GM12878 (cell line): ENCODE data around the gene ATP13A5. TPM values are rescaled to one million over a fixed set of nuclear protein-coding genes. Genes with fewer than 3 reads are reported as not detected.

Experiments used
- ATAC-seq: fragments of 200-7000 bp; cut with Tn5 transposase; 3 replicates; pipeline ENCODE4 v1.9.1; 2020; ENCODE audit warnings: mild to moderate bottlenecking, moderate library complexity
- BruUV-seq: library from RNA; stranded (reverse); fragments of 400-500 nt; replicated peaks from 2 replicates; lab custom pipeline; 2021; lab: Mats Ljungman, UMichigan
- CTCF ChIA-PET: fragments of 300-600 bp; sonication (Branson Sonifier 250); formaldehyde crosslinking; extraction: SDS; loops from one replicate; lab custom pipeline; 2021; ENCODE audit warnings: inconsistent platforms; lab: Yijun Ruan, JAX
- POLR2A ChIA-PET: fragments of 350-600 bp; formaldehyde crosslinking; extraction: SDS; loops from one replicate; lab custom pipeline; 2021; ENCODE audit warnings: inconsistent platforms; lab: Charles Lee
- RAD21 ChIA-PET: fragments of 300-600 bp; sonication (Branson Sonifier 250); formaldehyde crosslinking; loops from one replicate; lab custom pipeline; 2023; ENCODE audit warnings: antibody characterized with exemption; ENCODE audit not compliant: unreplicated experiment; lab: Charles Lee
- SMC1A ChIA-PET: fragments of 300-600 bp; sonication (Branson Sonifier 250); formaldehyde crosslinking; loops from one replicate; lab custom pipeline; 2023; ENCODE audit not compliant: unreplicated experiment, uncharacterized antibody; lab: Charles Lee
- DNase-seq: peaks from one replicate; pipeline ENCODE4 v3.0.0-alpha.2; 2011; ENCODE audit warnings: low read depth, low spot score
- FAIRE-seq: peaks from 3 replicates; lab custom pipeline; 2011; peaks lifted over from hg19 to GRCh38; lab: Jason Lieb, UNC
- H2AFZ ChIP-seq: 2 replicates; pipeline ENCODE4 v1.6.0; 2011; ENCODE audit warnings: low read depth, low read length, control low read depth; ENCODE audit not compliant: control insufficient read depth
- H3K27ac ChIP-seq: 2 replicates; pipeline ENCODE4 v1.5.1; 2011; ENCODE audit warnings: control low read depth; ENCODE audit not compliant: control insufficient read depth, insufficient read depth
- H3K27me3 ChIP-seq, 2 experiments: replicated peaks in 1 of 2; 2 replicates each; pipeline versions ENCODE4 v1.6.0 to v1.6.1; 2011; ENCODE audit warnings: low read length in 1 of 2; ENCODE audit not compliant: control insufficient read depth in 2 of 2, insufficient read depth in 2 of 2
- H3K36me3 ChIP-seq, 2 experiments: 2 replicates each; pipeline ENCODE4 v1.5.1; 2011; ENCODE audit warnings: low read length in 1 of 2; ENCODE audit not compliant: control insufficient read depth in 2 of 2, insufficient read depth in 2 of 2
- H3K4me1 ChIP-seq: 2 replicates; pipeline ENCODE4 v1.6.1; 2011; ENCODE audit warnings: mild to moderate bottlenecking, low read length, moderate library complexity, mixed read lengths; ENCODE audit not compliant: control insufficient read depth, insufficient read depth
- H3K4me2 ChIP-seq: 2 replicates; pipeline ENCODE4 v1.6.0; 2011; ENCODE audit warnings: control low read depth; ENCODE audit not compliant: control insufficient read depth, insufficient read depth
- H3K4me3 ChIP-seq: fragments of 200-600 bp; sonication (generic); 2 replicates; pipeline ENCODE4 v1.5.1; 2016
- H3K79me2 ChIP-seq: 2 replicates; pipeline ENCODE4 v1.6.0; 2011; ENCODE audit warnings: low read length; ENCODE audit not compliant: control insufficient read depth, insufficient read depth
- H3K9ac ChIP-seq: 2 replicates; pipeline ENCODE4 v1.8.0; 2011; ENCODE audit warnings: low read length, control low read depth, mixed read lengths; ENCODE audit not compliant: control insufficient read depth, insufficient read depth
- H3K9me3 ChIP-seq: replicated peaks from 3 replicates; pipeline ENCODE4 v1.5.1; 2011; ENCODE audit warnings: mild to moderate bottlenecking, low read length; ENCODE audit not compliant: control insufficient read depth, insufficient read depth
- H4K20me1 ChIP-seq: 2 replicates; pipeline ENCODE4 v1.6.0; 2011; ENCODE audit not compliant: control insufficient read depth, insufficient read depth
- HDAC6 ChIP-seq: fragments of 200-600 bp; sonication (generic); IDR thresholded peaks from one replicate; pipeline ENCODE4 v1.8.0; 2017; ENCODE audit warnings: antibody characterized with exemption; ENCODE audit not compliant: unreplicated experiment
- IRF4 ChIP-seq: IDR thresholded peaks from 2 replicates; pipeline ENCODE4 v1.6.1; 2011; ENCODE audit warnings: low read depth, low read length
- JUND ChIP-seq: IDR thresholded peaks from 2 replicates; pipeline ENCODE4 v1.6.1; 2012; ENCODE audit warnings: low read depth, mild to moderate bottlenecking, low read length, improper control_type of control experiment, moderate library complexity
- MTA3 ChIP-seq: IDR thresholded peaks from 2 replicates; pipeline ENCODE4 v1.6.1; 2012; ENCODE audit warnings: low read length, inconsistent platforms, borderline replicate concordance
- PML ChIP-seq: IDR thresholded peaks from 2 replicates; pipeline ENCODE4 v1.6.1; 2012; ENCODE audit warnings: low read length, inconsistent platforms
- SMC3 ChIP-seq: IDR thresholded peaks from 2 replicates; pipeline ENCODE4 v1.6.1; 2011; ENCODE audit warnings: low read length, improper control_type of control experiment, borderline replicate concordance
- SRF ChIP-seq, 2 experiments: IDR thresholded peaks; 2 replicates each; pipeline ENCODE4 v1.6.1; 2011; ENCODE audit warnings: low read depth in 2 of 2, low read length in 2 of 2, mild to moderate bottlenecking in 1 of 2, moderate library complexity in 1 of 2
- TAF1 ChIP-seq: IDR thresholded peaks from 2 replicates; pipeline ENCODE4 v1.6.1; 2011; ENCODE audit warnings: mild to moderate bottlenecking, low read depth, low read length, borderline replicate concordance
- ZBED1 ChIP-seq: IDR thresholded peaks from 2 replicates; pipeline ENCODE4 v1.6.1; 2016; ENCODE audit warnings: borderline replicate concordance
- ZNF687 ChIP-seq: fragments of 450-650 bp; IDR thresholded peaks from 2 replicates; pipeline ENCODE4 v1.6.1; 2017; ENCODE audit warnings: mild to moderate bottlenecking, moderate library complexity
- WGBS: methylation state at CpG from one replicate; pipeline ENCODE4 v1.1.6; 2016; ENCODE audit warnings: low lambda C conversion rate; ENCODE audit not compliant: insufficient replicate concordance, insufficient coverage; ENCODE audit errors: missing lambda C conversion rate; 5-methylcytosine and 5-hydroxymethylcytosine counted together
- in situ Hi-C: fragments of 300-500 bp; cut with MboI; formaldehyde crosslinking; loops from 9 replicates; pipeline ENCODE4 v1.14.3; 2018; ENCODE audit warnings: mixed read lengths
- intact Hi-C: fragments of 100-400 bp; cut with micrococcal nuclease; formaldehyde crosslinking; loops from one replicate; pipeline ENCODE4 v1.14.2; 2022; ENCODE audit not compliant: unreplicated experiment
- polyA plus RNA-seq, 11 experiments: library from polyadenylated mRNA; depleted of rRNA in 4 of 11; unstranded in 6 of 11; stranded (reverse) in 5 of 11; fragments of >200 nt; fragmentation: Nextera tagmentation in 4 of 11; fragmentation: Illumina TruSeq in 1 of 11; extraction: Ambion mirVana in 4 of 11; extraction: Trizol in 1 of 11; gene quantifications; 1 replicate in 1 of 11; 2 replicates in 10 of 11; pipeline versions ENCODE4 v1.2.1 to v1.2.3, GENCODE V29; 2011 to 2016; ENCODE audit warnings: inconsistent platforms in 2 of 11, missing spikeins in 2 of 11, low read depth in 1 of 11
- total RNA-seq, 4 experiments: library from RNA; depleted of rRNA in 3 of 4; stranded (reverse); fragments of >200 nt in 3 of 4; fragmentation: Illumina TruSeq in 1 of 4; extraction: Trizol in 1 of 4; gene quantifications; 2 replicates each; pipeline versions ENCODE4 v1.2.1 to v1.2.3, GENCODE V29; 2013 to 2021

Gene ATP13A5
- total and polyA plus RNA-seq, 10 of the 15 experiments (the other 5 are each of a cell fraction or from before 2014, with no cell fraction given): not detected

- TF ChIP-seq PML (no peak), SMC3 (no peak), MTA3 (no peak), JUND (no peak), ZNF687 (no peak), HDAC6 (no peak), TAF1 (no peak), SRF (IDR thresholded peaks at IDR 0.05; ENCODE audit: low read depth in 2 of 2, low read length in 2 of 2) (no peak), IRF4 (no peak), ZBED1 (no peak)
- H3K79me2 ChIP-seq: no peaks in the 10 kb centered on the region
- BruUV-seq: no TSS peak
- SMC1A ChIA-PET: no interaction called here
- 21% methylated on average over 4 of the region's 4 CpGs for WGBS
- no peak for ATAC-seq
- no peak overlapping the region for H3K4me3 ChIP-seq
- RAD21 ChIA-PET: no interaction called here
- no peaks in the 10 kb centered on the region for H3K36me3 ChIP-seq
- intact Hi-C loops (no loop called here), in situ Hi-C loops (no loop called here)
- H3K9me3 ChIP-seq: no peaks in the 10 kb centered on the region
- peaks cover 0 to 3% of the 10 kb centered on the region in 2 experiments; a peak in 2 of 4 replicates for H3K27me3 ChIP-seq
- no peak overlapping the region for H2AFZ ChIP-seq
- H3K27ac ChIP-seq: no peak overlapping the region
- H3K4me2 ChIP-seq: no peak overlapping the region
- FAIRE-seq: no peak
- POLR2A ChIA-PET: no interaction called here
- H4K20me1 ChIP-seq: no peaks in the 10 kb centered on the region
- CTCF ChIA-PET: no interaction called here
- no peaks in the 10 kb centered on the region for H3K4me1 ChIP-seq
- H3K9ac ChIP-seq: no peak overlapping the region
- DNase-seq: no peak
These were observed 147.9 kb downstream of the ATP13A5 start for GRCh38 chr3:193230610-193231009.
